MM.1S (cell line): Measurements from ENCODE around the gene PTGR1.

Experiments
- DNase-seq: peaks from one replicate; pipeline ENCODE4 v3.0.0-alpha.2; 2015
- H2AFZ ChIP-seq: fragments of 300-600 bp; sonication (generic); 2 replicates; pipeline ENCODE4 v1.6.0; 2016; ENCODE audit warnings: antibody characterized with exemption, low read length
- H3F3A ChIP-seq: fragments of 300-600 bp; sonication (generic); 2 replicates; pipeline ENCODE4 v1.6.1; 2016; ENCODE audit warnings: mild to moderate bottlenecking, antibody characterized with exemption, low read length, moderate library complexity, mixed read lengths; ENCODE audit not compliant: insufficient read depth
- H3K27ac ChIP-seq: fragments of 300-600 bp; sonication (generic); 2 replicates; pipeline ENCODE4 v1.5.1; 2016; ENCODE audit warnings: mild to moderate bottlenecking, low read length
- H3K27me3 ChIP-seq: fragments of 300-600 bp; sonication (generic); replicated peaks from 2 replicates; pipeline ENCODE4 v1.6.0; 2016; ENCODE audit warnings: low read length; ENCODE audit not compliant: insufficient read depth
- H3K36me3 ChIP-seq: fragments of 300-600 bp; sonication (generic); replicated peaks from 2 replicates; pipeline ENCODE4 v1.6.1; 2016; ENCODE audit warnings: mild to moderate bottlenecking, low read length, mixed read lengths; ENCODE audit not compliant: insufficient read depth
- H3K4me1 ChIP-seq: fragments of 300-600 bp; sonication (generic); 2 replicates; pipeline ENCODE4 v1.6.1; 2016; ENCODE audit warnings: low read length, mixed read lengths
- H3K4me2 ChIP-seq: fragments of 300-600 bp; sonication (generic); 2 replicates; pipeline ENCODE4 v1.6.0; 2016; ENCODE audit warnings: low read depth, low read length
- H3K4me3 ChIP-seq: fragments of 300-600 bp; sonication (generic); 2 replicates; pipeline ENCODE4 v1.5.1; 2016; ENCODE audit warnings: low read length, mixed read lengths
- H3K79me2 ChIP-seq: fragments of 300-600 bp; sonication (generic); 2 replicates; pipeline ENCODE4 v1.6.1; 2016; ENCODE audit warnings: mixed run types, low read length, mixed read lengths
- H3K9ac ChIP-seq: fragments of 300-600 bp; sonication (generic); 2 replicates; pipeline ENCODE4 v1.6.1; 2016; ENCODE audit warnings: low read length, mixed read lengths
- H3K9me2 ChIP-seq: fragments of 300-600 bp; sonication (generic); replicated peaks from 2 replicates; pipeline ENCODE4 v1.6.1; 2016; ENCODE audit warnings: mild to moderate bottlenecking, low read length, mixed read lengths; ENCODE audit not compliant: insufficient read depth
- H3K9me3 ChIP-seq: fragments of 300-600 bp; sonication (generic); replicated peaks from 2 replicates; pipeline ENCODE4 v1.6.1; 2016; ENCODE audit warnings: mild to moderate bottlenecking, low read length, mixed read lengths; ENCODE audit not compliant: insufficient read depth
- H4K20me1 ChIP-seq: fragments of 300-600 bp; sonication (generic); 2 replicates; pipeline ENCODE4 v1.6.1; 2016; ENCODE audit warnings: mild to moderate bottlenecking, low read length, moderate library complexity, mixed read lengths; ENCODE audit not compliant: insufficient read depth
- EZH2 ChIP-seq: fragments of 300-600 bp; sonication (generic); optimal IDR thresholded peaks from 2 replicates; pipeline ENCODE3; 2017; ENCODE audit warnings: low read depth, mild to moderate bottlenecking, antibody characterized with exemption, low read length, mixed read lengths
- EZH2phosphoT487 ChIP-seq: fragments of 300-600 bp; sonication (generic); IDR thresholded peaks from 2 replicates; pipeline ENCODE4 v1.6.1; 2018; ENCODE audit warnings: antibody characterized with exemption, low read length
- TF ChIP-seq, protein P1 (sequence below): fragments of 300-600 bp; sonication (generic); IDR thresholded peaks from 2 replicates; pipeline ENCODE4 v1.5.1; 2016; ENCODE audit warnings: antibody characterized with exemption, low read length, mixed read lengths

Gene PTGR1

DNA sequence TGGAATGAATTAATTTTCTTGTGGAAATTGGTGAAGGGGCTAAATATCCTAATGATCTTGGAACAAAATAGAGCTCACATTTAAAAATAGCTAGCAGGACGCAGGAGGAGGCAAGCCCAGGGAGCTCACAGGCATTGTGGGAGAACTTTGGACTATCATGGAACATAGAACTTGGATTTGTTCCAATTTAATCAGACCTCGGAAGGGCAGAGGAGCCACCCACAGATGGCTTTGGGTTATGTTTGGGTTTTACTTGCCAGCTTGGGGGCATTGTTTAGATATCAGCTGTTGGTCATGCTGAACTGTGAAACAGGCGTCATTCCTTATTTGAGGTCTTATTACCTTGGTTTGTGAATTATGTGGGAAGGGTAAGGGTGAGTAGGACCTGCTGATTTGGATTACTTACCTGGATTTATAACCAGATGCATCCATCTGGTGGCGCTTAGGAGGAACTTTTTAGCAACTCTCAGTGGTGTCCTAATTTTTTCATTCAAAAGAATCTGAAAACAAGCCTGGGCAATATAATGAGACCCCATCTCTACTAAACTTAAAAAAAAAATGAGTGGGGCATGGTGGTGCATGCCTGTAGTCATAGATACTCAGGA is 14.1 kb upstream of the PTGR1 start:
- H2AFZ ChIP-seq: no peak overlapping the region
- TF ChIP-seq, protein P1, sequence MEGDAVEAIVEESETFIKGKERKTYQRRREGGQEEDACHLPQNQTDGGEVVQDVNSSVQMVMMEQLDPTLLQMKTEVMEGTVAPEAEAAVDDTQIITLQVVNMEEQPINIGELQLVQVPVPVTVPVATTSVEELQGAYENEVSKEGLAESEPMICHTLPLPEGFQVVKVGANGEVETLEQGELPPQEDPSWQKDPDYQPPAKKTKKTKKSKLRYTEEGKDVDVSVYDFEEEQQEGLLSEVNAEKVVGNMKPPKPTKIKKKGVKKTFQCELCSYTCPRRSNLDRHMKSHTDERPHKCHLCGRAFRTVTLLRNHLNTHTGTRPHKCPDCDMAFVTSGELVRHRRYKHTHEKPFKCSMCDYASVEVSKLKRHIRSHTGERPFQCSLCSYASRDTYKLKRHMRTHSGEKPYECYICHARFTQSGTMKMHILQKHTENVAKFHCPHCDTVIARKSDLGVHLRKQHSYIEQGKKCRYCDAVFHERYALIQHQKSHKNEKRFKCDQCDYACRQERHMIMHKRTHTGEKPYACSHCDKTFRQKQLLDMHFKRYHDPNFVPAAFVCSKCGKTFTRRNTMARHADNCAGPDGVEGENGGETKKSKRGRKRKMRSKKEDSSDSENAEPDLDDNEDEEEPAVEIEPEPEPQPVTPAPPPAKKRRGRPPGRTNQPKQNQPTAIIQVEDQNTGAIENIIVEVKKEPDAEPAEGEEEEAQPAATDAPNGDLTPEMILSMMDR: no peak
- TF ChIP-seq EZH2: no peak
- TF ChIP-seq EZH2phosphoT487: no peak
- no peaks in the 10 kb centered on the region for H4K20me1 ChIP-seq
- no peaks in the 10 kb centered on the region for H3K4me1 ChIP-seq
- no peak overlapping the region for H3K27ac ChIP-seq
- H3K4me2 ChIP-seq: no peak overlapping the region
- H3K9me3 ChIP-seq: no peaks in the 10 kb centered on the region
- H3K79me2 ChIP-seq: no peaks in the 10 kb centered on the region
- no peak overlapping the region for H3K4me3 ChIP-seq
- no peaks in the 10 kb centered on the region for H3K27me3 ChIP-seq
- H3F3A ChIP-seq: no peaks in the 10 kb centered on the region
- H3K9ac ChIP-seq: no peak overlapping the region
- DNase-seq: no peak
- no peaks in the 10 kb centered on the region for H3K9me2 ChIP-seq
- no peaks in the 10 kb centered on the region for H3K36me3 ChIP-seq

DNA sequence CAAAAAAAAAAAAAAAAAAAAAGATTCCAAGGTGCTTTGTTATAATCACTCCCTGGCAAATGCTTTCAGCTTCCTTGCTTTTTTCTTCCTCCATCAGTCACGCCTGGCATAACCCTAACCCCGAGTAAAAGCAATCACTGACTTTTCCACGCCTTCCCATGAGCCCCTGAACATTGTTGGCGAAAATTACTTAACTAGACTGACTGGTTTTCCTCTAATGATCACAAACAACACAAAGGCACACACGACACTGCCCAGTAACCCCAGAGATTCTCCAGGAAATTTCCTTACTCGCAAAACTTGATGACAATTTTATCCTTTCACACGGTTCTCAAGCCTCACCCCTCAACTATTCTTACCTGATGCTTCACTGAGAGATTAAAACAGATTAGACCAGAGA is 11.4 kb upstream of the PTGR1 start:
- H3K4me3 ChIP-seq: no peak overlapping the region
- TF ChIP-seq, protein P1: no peak
- TF ChIP-seq EZH2 (no peak), EZH2phosphoT487 (no peak)

DNA sequence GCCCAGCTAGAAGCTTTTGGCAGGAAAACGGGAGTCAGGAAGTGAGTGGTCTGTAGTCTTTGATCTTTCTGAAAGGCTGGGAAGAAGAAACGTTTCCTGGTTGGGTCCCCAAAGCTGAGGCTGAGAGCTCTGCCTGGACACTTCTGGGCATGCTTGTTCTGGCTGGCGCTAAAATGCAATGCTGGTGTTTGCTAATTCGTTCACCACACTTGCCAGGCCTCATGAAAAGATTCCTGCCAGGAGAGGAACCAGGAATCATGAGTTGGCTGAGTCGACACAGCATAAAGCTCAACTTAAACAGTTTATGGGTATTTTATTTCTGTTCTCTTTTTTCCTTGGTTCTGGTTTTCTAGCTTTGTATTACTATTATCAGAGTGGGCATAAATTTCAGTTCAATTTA is 10.7 kb upstream of the PTGR1 start:
- DNase-seq: no peak
- TF ChIP-seq EZH2 (no peak), EZH2phosphoT487 (no peak)
- TF ChIP-seq, protein P1: no peak
- no peaks in the 10 kb centered on the region for H4K20me1 ChIP-seq

More for the DNA sequence above, 11.4 kb upstream of the PTGR1 start:
- H3F3A ChIP-seq: no peaks in the 10 kb centered on the region
- no peak overlapping the region for H3K27ac ChIP-seq
- no peak for DNase-seq
- H3K79me2 ChIP-seq: no peaks in the 10 kb centered on the region
- no peak overlapping the region for H3K9ac ChIP-seq
- no peaks in the 10 kb centered on the region for H3K9me2 ChIP-seq
- no peaks in the 10 kb centered on the region for H3K4me1 ChIP-seq
- no peak overlapping the region for H2AFZ ChIP-seq
- no peak overlapping the region for H3K4me2 ChIP-seq
- no peaks in the 10 kb centered on the region for H3K27me3 ChIP-seq
- no peaks in the 10 kb centered on the region for H4K20me1 ChIP-seq
- H3K36me3 ChIP-seq: no peaks in the 10 kb centered on the region
- H3K9me3 ChIP-seq: no peaks in the 10 kb centered on the region

More for the DNA sequence above, 10.7 kb upstream of the PTGR1 start:
- no peaks in the 10 kb centered on the region for H3K9me3 ChIP-seq
- no peaks in the 10 kb centered on the region for H3K27me3 ChIP-seq
- no peaks in the 10 kb centered on the region for H3K36me3 ChIP-seq
- no peak overlapping the region for H3K27ac ChIP-seq
- H3K4me2 ChIP-seq: no peak overlapping the region
- no peak overlapping the region for H3K4me3 ChIP-seq
- H3F3A ChIP-seq: no peaks in the 10 kb centered on the region
- H3K9me2 ChIP-seq: no peaks in the 10 kb centered on the region
- no peaks in the 10 kb centered on the region for H3K4me1 ChIP-seq
- H3K9ac ChIP-seq: no peak overlapping the region
- no peak overlapping the region for H2AFZ ChIP-seq
- no peaks in the 10 kb centered on the region for H3K79me2 ChIP-seq
